Thoracic aorta (tissue), 2 donors: Measurements from ENCODE around the gene SLC39A2. TPM values are rescaled to one million over a fixed set of nuclear protein-coding genes. Genes with fewer than 3 reads are reported as not detected.

Experiments used
- ATAC-seq: fragments of 150-250 bp; one replicate; pipeline ENCODE4 v1.8.0; 2017; ENCODE audit warnings: low read depth; ENCODE audit not compliant: insufficient number of reproducible peaks, low FRiP score
- DNase-seq: peaks from one replicate; pipeline ENCODE4 v3.0.0-alpha.2; 2020; ENCODE audit warnings: low spot score
- H3K27ac ChIP-seq, 2 donors: fragments of 200-600 bp; sonication (generic); 1 replicate in 1 of 2; 2 replicates in 1 of 2; pipeline ENCODE4 v1.5.1; 2016; ENCODE audit warnings: mild to moderate bottlenecking in 2 of 2, moderate library complexity in 2 of 2
- H3K27me3 ChIP-seq: fragments of 200-600 bp; sonication (generic); replicated peaks from 2 replicates; pipeline ENCODE4 v1.6.0; 2016; ENCODE audit warnings: mild to moderate bottlenecking; ENCODE audit not compliant: insufficient read depth
- H3K36me3 ChIP-seq: fragments of 200-600 bp; sonication (generic); one replicate; pipeline ENCODE4 v1.5.1; 2016
- H3K4me1 ChIP-seq, 2 donors: fragments of 200-600 bp; sonication (generic); 1 replicate in 1 of 2; 2 replicates in 1 of 2; pipeline versions ENCODE4 v1.5.1 to v1.6.0; 2016; ENCODE audit warnings: low read depth in 2 of 2, mild to moderate bottlenecking in 1 of 2; ENCODE audit not compliant: control insufficient read depth in 1 of 2
- H3K4me3 ChIP-seq: fragments of 200-600 bp; sonication (generic); 2 replicates; pipeline ENCODE4 v1.5.1; 2016; ENCODE audit warnings: mild to moderate bottlenecking
- H3K9me3 ChIP-seq: fragments of 200-600 bp; sonication (generic); 2 replicates; pipeline ENCODE4 v1.5.1; 2016
- total RNA-seq, 2 donors: library from RNA; depleted of rRNA; stranded (reverse); fragments of >200 nt; gene quantifications; one replicate each; pipeline versions ENCODE4 v1.1.0 to v1.2.3, GENCODE V29; 2016
- TF ChIP-seq, protein P1 (sequence below): fragments of 200-600 bp; sonication (generic); IDR thresholded peaks from one replicate; pipeline ENCODE4 v1.5.1; 2019; ENCODE audit warnings: antibody characterized with exemption

SLC39A2 gene
- total RNA-seq, 2 donors from 2014 or later: not detected

- no peaks in the 10 kb centered on the region for H3K9me3 ChIP-seq
- TF ChIP-seq, protein P1, sequence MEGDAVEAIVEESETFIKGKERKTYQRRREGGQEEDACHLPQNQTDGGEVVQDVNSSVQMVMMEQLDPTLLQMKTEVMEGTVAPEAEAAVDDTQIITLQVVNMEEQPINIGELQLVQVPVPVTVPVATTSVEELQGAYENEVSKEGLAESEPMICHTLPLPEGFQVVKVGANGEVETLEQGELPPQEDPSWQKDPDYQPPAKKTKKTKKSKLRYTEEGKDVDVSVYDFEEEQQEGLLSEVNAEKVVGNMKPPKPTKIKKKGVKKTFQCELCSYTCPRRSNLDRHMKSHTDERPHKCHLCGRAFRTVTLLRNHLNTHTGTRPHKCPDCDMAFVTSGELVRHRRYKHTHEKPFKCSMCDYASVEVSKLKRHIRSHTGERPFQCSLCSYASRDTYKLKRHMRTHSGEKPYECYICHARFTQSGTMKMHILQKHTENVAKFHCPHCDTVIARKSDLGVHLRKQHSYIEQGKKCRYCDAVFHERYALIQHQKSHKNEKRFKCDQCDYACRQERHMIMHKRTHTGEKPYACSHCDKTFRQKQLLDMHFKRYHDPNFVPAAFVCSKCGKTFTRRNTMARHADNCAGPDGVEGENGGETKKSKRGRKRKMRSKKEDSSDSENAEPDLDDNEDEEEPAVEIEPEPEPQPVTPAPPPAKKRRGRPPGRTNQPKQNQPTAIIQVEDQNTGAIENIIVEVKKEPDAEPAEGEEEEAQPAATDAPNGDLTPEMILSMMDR: no peak
These were observed 44.4 kb downstream of the SLC39A2 start for GRCh38 chr14:21043387-21043973.

DNA sequence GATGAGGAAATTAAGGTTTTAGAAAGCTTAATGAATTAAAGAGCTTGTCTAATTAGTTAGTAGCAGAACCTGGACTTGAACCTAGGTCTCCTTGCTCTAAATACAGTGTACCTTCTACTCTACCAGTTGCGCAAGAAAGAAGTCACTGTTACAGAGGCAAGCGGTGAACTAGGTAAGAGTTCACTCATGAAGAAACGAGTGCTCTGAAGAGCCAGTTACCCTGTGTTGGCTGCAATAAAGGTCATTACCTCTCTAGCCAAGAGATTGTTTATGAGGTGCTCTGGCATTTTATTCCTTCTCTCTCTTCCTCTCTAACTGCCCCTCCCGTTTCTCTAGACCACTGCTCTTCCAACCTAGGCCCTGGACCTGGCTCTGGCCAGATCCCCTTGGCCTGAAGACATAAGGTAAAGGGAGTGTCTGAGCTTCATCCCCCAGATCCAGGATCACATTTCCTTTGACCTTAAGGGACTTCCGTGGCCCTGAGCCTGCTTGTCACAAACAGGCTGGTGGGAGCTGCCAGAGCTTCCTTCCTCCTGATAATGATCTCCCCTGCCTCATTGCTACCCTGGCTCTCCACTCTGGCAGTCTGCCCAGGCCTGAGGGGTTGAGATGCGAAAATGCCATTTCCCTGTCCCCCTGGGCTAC lies 45.0 kb downstream of the SLC39A2 start:
- H3K4me3 ChIP-seq: no peak overlapping the region
- H3K9me3 ChIP-seq: no peaks in the 10 kb centered on the region
- ATAC-seq (no peak), DNase-seq (no peak)
- TF ChIP-seq, protein P1: no peak
- no peak overlapping the region for H3K27ac ChIP-seq
- no peaks in the 10 kb centered on the region for H3K36me3 ChIP-seq
- no peaks in the 10 kb centered on the region for H3K27me3 ChIP-seq
- peaks cover 8 to 10% of the 10 kb centered on the region in 2 donors for H3K4me1 ChIP-seq

More at GRCh38 chr14:21043387-21043973, 44.4 kb downstream of the SLC39A2 start:
- Histone ChIP-seq H3K4me1 (peaks cover 12 to 16% of the 10 kb centered on the region in 2 donors), H3K4me3 (no peak overlapping the region), H3K27ac (no peak overlapping the region), H3K36me3 (no peaks in the 10 kb centered on the region), H3K27me3 (no peaks in the 10 kb centered on the region)
- DNase-seq (no peak), ATAC-seq (no peak)

- DNase-seq: no peak
- Histone ChIP-seq H3K4me3 (no peak overlapping the region), H3K9me3 (no peaks in the 10 kb centered on the region), H3K4me1 (no peaks in the 10 kb centered on the region), H3K36me3 (no peaks in the 10 kb centered on the region), H3K27me3 (no peaks in the 10 kb centered on the region), H3K27ac (no peak overlapping the region)
- no peak for ATAC-seq
- TF ChIP-seq, protein P1: no peak
These were observed 48.3 kb downstream of the SLC39A2 start for GRCh38 chr14:21047378-21047781.

GRCh38 chr14:21048638-21049037 lies 49.5 kb downstream of the SLC39A2 start:
- DNase-seq (no peak), ATAC-seq (no peak)
- H3K4me3 ChIP-seq: no peak overlapping the region
- H3K27ac ChIP-seq: no peak overlapping the region
- H3K9me3 ChIP-seq: no peaks in the 10 kb centered on the region
- TF ChIP-seq, protein P1: no peak
- no peaks in the 10 kb centered on the region for H3K36me3 ChIP-seq
- no peaks in the 10 kb centered on the region for H3K4me1 ChIP-seq
- no peaks in the 10 kb centered on the region for H3K27me3 ChIP-seq

DNA sequence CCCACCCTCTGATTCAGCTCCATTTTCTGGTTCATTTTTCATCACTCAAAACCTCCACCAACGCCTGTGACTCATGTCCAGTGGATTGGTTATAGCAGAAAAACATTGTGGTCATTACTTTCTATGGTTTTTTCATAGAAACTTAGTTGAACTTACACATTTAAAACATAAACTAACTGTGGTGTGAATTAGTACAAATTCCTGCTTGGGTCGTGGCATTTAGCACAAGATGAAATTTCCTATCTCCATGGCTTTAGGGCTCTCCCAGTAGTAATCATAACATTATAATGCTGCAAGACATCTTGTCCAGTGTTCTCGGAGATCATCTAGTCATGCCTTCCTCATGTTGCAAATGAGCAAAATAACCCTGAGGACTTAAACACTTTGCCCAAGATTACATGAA lies 50.2 kb downstream of the SLC39A2 start:
- no peak for ATAC-seq
- no peaks in the 10 kb centered on the region for H3K9me3 ChIP-seq

More for the DNA sequence above, 50.2 kb downstream of the SLC39A2 start:
- H3K36me3 ChIP-seq: no peaks in the 10 kb centered on the region
- H3K27me3 ChIP-seq: no peaks in the 10 kb centered on the region
- no peak overlapping the region for H3K4me3 ChIP-seq
- no peaks in the 10 kb centered on the region for H3K4me1 ChIP-seq
- no peak overlapping the region for H3K27ac ChIP-seq
- DNase-seq: no peak
- TF ChIP-seq, protein P1: no peak
